Endometrium (tissue), 2 donors: ENCODE data around the gene SOD3.

Source experiments
- FAIRE-seq: peaks from 2 replicates; lab custom pipeline; 2012; peaks lifted over from hg19 to GRCh38; lab: Jason Lieb, UNC
- donor health status: control.
- donor health status: control.

Gene SOD3

GRCh38 chr4:24775032-24775605 lies 20.3 kb upstream of the SOD3 start:
- FAIRE-seq = no peak

GRCh38 chr4:24775750-24776149 lies 19.6 kb upstream of the SOD3 start:
- FAIRE-seq = no peak

GRCh38 chr4:24777536-24778463 lies 17.6 kb upstream of the SOD3 start:
- no peak for FAIRE-seq

GRCh38 chr4:24778464-24779225 lies 16.7 kb upstream of the SOD3 start:
- FAIRE-seq = peak; percentile 62

GRCh38 chr4:24780936-24781495 lies 14.4 kb upstream of the SOD3 start:
- FAIRE-seq = no peak

GRCh38 chr4:24781999-24782745 lies 13.2 kb upstream of the SOD3 start:
- FAIRE-seq = no peak

GRCh38 chr4:24783506-24783905 lies 11.9 kb upstream of the SOD3 start:
- no peak for FAIRE-seq

GRCh38 chr4:24791043-24791442 lies 4.3 kb upstream of the SOD3 start:
- no peak for FAIRE-seq

GRCh38 chr4:24792552-24792951 lies 2.8 kb upstream of the SOD3 start:
- FAIRE-seq = no peak

GRCh38 chr4:24793219-24794005 lies 2.0 kb upstream of the SOD3 start:
- no peak for FAIRE-seq

GRCh38 chr4:24794051-24794450 lies 1.3 kb upstream of the SOD3 start:
- FAIRE-seq = no peak

- no peak for FAIRE-seq
These were observed 893 bp upstream of the SOD3 start for GRCh38 chr4:24794480-24794879.

GRCh38 chr4:24795666-24796381 lies 451 bp downstream of the SOD3 start:
- no peak for FAIRE-seq

GRCh38 chr4:24796620-24797019 lies 1.2 kb downstream of the SOD3 start:
- no peak for FAIRE-seq

GRCh38 chr4:24798036-24798610 lies 2.8 kb downstream of the SOD3 start:
- FAIRE-seq = no peak

- FAIRE-seq = no peak
These were observed 3.8 kb downstream of the SOD3 start for GRCh38 chr4:24799196-24799543.

- no peak for FAIRE-seq
These were observed 4.4 kb downstream of the SOD3 start for GRCh38 chr4:24799544-24800324.

- FAIRE-seq = no peak
These were observed 5.0 kb downstream of the SOD3 start for GRCh38 chr4:24800325-24800895.
